Activated effector memory CD4-positive, alpha-beta T cell treated with Interleukin-2 at 50 U/mL for 16 hours (primary cell): ENCODE data around the gene USP19.

Experiments
- DNase-seq: peaks from one replicate; pipeline ENCODE4 v3.0.0-alpha.2; 2020

Gene USP19, protein sequence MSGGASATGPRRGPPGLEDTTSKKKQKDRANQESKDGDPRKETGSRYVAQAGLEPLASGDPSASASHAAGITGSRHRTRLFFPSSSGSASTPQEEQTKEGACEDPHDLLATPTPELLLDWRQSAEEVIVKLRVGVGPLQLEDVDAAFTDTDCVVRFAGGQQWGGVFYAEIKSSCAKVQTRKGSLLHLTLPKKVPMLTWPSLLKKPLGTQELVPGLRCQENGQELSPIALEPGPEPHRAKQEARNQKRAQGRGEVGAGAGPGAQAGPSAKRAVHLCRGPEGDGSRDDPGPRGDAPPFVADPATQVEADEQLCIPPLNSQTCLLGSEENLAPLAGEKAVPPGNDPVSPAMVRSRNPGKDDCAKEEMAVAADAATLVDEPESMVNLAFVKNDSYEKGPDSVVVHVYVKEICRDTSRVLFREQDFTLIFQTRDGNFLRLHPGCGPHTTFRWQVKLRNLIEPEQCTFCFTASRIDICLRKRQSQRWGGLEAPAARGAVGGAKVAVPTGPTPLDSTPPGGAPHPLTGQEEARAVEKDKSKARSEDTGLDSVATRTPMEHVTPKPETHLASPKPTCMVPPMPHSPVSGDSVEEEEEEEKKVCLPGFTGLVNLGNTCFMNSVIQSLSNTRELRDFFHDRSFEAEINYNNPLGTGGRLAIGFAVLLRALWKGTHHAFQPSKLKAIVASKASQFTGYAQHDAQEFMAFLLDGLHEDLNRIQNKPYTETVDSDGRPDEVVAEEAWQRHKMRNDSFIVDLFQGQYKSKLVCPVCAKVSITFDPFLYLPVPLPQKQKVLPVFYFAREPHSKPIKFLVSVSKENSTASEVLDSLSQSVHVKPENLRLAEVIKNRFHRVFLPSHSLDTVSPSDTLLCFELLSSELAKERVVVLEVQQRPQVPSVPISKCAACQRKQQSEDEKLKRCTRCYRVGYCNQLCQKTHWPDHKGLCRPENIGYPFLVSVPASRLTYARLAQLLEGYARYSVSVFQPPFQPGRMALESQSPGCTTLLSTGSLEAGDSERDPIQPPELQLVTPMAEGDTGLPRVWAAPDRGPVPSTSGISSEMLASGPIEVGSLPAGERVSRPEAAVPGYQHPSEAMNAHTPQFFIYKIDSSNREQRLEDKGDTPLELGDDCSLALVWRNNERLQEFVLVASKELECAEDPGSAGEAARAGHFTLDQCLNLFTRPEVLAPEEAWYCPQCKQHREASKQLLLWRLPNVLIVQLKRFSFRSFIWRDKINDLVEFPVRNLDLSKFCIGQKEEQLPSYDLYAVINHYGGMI (N-terminal part only)

DNA sequence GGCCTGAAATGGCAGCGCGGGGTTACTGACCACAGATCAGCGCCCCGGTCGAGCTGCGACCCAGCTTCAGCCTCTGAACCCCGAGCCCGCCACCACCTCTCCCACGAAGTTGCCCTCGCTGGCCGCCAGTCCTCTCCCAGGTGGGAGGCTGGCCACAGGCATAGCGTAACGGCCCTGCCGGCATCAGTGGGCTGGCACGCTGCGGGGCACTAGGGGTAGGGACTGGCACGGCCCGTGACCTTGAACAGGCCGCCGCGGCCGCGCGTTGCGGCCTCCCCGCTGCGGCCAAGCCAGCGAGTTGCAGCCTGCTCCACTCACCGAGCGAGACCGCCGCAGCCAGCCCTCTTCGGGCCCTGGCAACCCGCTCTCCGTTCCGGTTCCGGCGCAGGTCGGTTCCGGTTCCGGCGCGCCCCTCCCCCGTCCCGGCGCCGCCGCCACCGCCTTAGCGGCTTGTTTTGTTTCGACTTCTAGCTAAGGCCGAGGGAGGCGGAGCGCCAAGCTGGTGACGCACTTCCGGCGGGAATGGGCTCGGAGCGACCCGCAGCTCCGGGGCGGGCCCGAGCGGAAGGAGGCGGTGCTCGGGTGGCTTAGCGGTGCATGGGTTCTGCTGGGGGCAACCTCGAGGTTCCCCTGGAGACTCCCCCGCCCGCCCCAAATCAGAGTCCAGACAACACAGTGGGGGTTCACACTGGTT is at the start of gene USP19:
USP19 (minus strand) TSS at position 386 of the 694 bp plus-strand sequence. CDS start 1,678 bp downstream, outside the sequence.
- DNase-seq, result peak; percentile 92

DNA sequence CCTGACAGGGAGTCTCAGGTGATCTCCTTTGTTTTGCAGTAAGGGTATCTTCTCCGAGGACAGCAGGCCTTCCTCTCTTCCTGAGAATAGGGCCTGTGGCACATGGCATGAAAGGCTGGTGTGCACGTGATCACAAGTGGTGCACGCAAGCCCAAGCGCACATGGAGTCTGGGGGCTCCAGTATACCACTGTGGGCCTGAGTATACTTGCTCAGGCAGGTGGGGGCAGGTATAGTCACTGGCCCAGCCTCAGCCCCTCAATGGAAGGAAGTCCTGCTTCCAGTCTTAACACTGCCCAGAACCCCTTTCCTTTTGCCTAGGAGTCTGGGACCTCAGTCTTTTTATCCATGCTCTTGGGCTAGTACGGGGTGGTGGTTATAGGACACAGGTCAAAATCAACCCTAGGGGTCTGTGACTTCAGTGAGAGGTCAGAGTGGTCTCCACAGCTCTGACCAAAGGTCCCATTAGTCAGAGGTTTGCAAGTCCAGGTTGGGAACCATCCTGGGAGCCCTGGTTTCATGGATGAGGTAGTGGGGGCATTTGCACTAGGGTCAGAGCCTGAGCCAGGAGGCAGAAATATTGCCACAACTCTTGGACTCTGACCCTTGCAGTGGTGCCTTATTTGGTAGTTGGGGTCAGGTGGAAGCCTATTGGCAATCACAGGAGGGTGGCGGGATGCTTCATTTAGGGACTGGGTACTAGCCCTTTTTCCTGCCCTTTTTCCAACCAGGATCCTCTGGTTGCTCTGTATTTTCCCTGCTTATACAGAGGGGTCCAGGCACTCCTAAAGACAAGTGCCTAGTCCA is 46.3 kb upstream of the USP19 start:
- DNase-seq, result no peak

DNA sequence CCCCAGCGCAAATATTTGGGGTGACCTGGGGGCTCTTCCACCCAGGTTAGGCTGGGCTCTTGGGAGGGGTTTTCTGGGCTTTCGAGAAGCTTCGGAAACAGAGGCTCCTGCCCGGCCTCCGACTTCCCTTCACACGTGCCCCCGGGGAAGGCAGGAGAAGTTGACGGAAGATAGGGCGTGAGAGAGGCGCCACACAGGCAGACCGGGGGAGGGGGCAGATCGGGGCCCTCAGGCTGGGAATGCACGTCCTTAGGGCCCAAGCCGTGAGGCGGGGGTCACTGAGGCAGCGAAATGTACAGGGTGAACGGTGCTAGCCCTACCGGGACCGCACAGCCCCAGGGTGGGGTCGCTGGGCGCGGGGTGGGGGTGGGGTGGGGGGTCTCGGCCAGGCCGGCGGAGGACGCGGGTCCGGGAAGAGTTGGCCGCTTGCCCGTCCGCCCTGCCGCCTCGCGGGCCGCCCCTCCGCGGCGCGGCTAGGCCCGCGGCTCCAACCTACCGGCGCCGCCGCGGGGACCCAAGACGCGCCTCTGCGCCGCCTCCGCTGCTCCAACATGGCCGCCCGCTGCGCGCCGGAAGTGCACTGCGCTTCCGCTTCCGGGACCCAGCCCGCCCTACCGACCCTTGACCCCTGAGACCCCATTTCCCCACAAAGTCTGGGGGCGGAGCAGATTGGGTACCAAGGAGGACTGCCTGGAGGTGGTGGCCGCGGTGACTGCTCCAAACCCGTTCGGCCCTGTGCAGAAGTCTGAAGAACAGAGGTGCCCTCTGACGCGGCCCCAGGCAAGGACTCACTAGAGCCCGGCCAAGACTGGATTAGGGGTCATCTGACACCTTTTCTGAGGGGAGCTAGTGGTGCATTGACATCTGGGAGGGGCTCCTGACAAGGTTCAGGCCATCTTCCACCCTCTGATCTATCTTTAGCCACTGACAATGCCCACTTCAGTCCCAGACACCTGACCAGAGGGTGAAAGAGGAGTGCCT is 45.4 kb upstream of the USP19 start, which contains the start of gene CCDC71:
CCDC71 (minus strand) TSS at position 561 of the 981 bp plus-strand sequence. CDS start 2,123 bp downstream, outside the sequence.
- peak; percentile 64 for DNase-seq

DNA sequence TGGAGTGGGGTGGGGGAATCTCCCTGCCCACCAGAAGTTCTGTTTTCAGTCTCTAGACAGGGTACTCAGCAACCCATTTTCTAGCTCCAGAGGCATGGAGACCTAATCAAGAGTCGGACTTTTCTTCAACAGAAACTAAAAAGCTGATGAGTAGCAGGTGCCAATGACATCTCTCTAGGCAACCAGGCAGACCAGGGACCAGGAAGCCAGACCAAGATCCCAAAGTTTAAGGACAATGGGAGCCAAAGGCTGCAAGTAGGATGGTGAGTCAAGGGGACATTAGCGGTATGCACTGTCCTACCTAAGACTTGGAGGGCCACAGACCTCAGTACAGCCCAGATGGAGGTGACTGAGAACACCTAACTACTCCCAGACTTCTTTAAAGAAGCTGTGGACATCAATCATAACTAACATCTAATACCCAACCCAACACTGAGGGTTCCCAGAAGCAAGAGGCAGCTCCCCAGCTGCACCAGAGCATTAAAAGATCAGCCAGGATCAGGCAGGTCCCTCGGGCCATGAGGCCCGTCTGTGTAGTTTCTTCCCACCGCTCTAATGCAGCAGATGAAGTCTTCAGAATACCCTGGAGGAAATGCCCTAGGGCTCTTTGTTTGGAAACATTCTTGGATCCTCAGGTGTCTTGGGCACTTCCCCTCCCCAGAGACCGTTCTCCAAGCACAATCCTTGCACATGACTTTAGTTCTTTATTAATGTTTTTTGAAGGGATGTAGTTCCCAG is 44.5 kb upstream of the USP19 start:
- DNase-seq, result no peak

DNA sequence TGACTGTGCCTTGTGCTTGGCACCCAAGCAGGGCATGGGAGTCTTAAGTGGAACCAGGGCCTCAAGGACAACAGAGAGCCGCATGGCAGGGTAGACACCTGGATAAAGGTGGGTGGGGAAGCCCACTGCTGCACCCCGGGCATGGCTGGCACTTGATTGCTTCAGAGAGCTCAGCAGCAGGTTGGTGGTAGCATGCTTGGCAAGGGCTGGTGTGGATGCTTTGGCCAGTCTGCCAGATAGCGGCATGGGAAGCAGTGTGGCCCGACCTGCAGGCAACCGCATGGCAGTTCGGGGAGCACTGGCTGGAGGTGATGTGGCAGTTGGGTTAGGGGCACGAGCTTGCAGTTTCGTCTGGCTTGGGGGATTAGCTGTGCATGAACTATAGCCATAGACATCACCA is 43.0 kb upstream of the USP19 start:
- no peak for DNase-seq

DNA sequence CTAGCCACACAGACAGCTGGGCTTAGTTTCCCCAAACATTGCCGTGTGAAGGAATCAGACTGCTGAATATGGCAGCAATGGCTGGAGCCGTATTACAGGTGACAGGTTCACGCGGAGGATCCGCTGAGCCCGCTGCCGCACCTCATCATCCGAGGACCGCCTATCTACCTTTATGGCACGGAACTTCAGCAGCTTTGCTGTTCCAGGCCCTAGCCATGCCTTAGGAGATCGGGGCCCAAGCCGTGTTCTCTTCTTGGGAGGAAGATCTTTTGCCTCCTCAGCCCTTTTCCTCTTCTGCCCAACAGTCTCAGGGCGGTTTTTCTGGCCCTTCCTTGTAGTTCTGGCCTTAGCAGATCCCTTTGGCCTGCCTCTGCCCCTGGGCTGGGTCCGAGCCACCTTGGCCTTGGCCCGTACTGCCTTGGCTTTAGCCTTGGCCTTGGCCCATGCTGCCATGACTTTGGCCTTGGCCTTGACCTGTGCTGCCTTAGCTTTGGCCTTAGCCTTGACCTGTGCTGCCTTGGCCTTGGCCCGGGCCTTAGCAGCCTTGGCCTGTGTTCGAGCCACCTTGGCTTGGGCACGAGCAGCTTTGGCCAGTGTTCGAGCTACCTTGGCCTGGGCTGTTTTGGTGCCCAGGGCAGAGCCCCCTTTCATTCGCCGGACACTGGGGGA is 42.3 kb upstream of the USP19 start:
- DNase-seq, result no peak

DNA sequence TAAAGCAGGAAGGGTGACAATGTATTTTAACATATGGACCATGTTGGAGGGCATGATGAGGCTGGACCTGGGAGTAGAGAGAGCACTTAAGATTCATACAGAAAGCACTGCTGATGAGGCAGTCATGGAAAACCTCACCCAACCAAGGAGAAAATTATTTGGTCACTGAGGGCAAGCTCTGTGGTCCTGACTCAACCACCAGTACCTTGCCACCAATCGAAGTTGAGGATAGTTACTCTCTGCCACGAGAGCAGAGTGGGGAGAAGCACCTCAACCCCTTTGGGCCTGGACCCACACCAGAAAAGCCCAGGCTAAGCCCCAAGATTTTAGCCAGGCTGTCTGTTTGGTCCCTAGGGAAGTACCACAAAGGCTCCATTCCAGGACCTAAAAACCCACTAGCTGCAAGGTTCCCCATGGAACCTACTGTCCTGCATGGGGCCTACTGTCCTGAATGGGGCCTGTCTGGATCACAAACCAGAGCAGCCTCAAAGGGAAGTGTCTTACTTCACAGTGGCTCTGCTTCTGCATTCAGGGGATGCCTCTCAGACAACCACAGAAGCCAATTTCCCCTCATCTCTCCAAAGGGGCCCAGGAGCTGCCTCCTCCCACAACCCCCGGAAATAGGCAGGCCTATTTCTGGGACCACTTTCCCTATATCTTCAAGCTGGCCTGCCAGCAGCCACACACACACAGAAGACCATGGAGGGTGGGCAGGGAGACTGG is 41.3 kb upstream of the USP19 start:
- DNase-seq, result no peak

DNA sequence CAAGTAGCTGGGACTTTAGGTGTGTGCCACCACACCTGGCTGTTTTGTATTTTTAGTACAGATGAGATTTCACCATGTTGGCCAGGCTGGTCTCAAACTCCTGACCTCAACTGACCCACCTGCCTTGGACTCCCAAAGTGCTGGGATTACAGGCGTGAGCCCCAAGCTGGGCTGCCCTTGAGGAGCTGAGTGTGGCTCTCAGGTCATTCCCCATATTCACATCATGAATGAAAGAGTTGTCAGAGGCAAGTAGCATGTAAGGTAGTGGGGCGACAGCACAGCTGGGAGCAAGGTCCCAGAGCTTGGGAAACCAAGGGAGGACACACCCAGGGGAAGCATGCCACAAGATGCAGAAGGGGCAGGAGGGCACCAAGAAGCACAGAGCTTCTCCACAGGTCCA is 40.6 kb upstream of the USP19 start:
- no peak for DNase-seq

DNA sequence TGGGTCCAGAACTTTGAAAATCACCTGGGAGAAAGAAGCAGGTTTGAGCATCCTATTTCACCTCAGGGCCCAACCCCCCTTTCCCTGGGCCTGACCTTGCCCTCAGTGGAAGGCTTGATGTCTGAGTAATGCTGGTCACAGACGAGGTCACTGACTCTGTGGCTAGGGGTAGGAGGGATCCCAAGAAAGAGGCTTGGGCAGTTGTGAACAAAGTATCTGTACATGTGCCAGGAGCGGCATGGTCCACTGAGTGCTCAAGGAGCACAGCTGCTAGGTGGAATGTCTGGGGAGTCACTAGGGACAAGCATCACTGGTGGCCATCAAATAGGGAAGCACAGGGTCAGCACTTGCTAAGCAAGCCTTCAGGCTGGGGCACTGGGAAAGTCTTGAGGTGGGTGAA is 38.2 kb upstream of the USP19 start:
- DNase-seq, result no peak

DNA sequence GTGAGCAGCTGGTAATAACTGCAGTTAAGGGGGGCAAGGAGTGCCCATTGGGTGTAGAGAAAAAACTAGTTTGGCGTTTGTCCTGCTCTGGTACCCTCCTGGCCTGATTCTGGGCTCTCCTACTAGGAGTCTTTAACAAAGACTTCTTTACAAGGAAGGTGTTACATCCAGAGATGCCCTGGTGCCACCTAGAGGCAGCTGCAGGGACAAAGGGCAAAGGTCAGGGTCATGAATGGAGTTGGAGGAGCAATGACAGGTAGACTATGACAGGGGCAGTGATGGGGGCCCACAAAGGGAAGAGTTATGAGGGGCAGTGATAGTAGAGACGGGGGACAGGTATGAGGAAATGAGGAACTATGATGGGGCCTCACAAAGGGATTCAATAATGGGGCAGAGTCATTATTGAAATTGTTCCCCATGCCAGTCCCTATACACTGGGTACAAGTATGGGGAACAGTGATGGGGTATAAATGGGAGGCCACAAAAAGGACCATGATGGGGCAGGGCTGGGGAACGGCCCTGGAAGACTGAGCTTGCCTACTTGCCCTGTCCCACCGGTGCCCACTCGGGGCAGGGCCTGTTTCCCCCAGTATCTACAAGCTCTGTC is 37.6 kb upstream of the USP19 start:
- peak; percentile 59 for DNase-seq

DNA sequence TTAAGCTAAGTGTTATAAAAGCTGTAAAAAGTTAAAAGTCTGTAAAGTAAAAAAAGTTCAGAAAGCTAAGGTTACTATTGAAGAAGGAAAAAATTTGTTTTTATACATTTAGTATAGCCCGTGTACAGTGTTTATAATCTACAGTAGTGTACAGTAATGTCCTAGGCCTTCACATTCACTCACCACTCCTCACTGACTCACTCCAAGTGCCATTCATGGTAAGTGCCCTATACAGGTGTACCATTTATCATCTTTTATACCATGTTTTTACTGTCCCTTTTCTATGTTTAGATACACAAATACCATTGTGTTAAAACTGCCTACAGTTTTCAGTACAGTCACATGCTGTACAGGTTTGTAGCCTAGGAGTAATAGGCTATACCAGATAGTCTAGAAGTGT is 36.7 kb upstream of the USP19 start:
- DNase-seq, result no peak

DNA sequence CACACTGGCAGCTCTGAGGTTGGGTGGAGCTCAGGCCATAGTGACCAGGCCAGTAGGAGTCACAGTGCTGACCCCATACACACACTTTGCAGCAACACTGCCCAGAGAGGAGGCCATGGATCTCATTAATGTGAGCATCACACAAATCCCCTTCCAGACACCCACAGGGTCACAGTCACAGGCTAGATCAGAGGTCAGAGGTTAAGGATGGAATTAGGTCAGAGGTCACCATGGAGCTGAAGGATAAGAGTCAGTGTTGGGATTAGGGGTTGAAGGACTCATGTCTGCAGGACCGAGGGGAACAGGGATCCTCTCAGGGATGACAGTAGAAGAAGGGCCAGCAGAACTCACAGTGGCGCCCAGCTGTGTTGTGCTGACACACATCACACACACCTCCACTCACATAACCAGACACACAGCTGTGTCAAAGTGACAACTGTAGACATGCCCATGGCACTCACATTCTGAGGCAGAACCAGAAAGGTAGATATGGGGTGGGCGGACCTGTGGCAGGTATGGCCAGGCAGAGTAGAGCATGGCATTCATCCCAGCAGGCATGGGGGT is 32.8 kb upstream of the USP19 start:
- no peak for DNase-seq

DNA sequence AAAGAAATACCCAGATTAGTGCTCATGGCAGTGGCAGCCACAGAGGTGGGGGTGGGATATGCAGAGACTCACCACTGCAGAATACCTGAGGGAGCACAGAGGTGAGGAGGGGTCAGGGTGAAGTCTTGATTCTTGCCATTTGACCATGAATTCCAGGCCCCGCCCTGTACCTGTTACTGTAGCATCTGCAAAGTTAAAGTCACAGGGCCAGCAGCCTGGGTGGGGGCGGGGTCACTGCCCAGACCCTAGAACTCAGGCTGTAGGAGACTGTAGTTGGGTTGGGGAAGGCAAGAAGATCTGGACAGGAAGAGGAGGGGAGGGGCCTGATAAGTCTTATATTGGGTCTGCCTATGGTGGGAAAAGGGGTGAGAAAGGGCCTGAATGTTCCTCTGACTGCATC is 31.0 kb upstream of the USP19 start:
- DNase-seq, result no peak

DNA sequence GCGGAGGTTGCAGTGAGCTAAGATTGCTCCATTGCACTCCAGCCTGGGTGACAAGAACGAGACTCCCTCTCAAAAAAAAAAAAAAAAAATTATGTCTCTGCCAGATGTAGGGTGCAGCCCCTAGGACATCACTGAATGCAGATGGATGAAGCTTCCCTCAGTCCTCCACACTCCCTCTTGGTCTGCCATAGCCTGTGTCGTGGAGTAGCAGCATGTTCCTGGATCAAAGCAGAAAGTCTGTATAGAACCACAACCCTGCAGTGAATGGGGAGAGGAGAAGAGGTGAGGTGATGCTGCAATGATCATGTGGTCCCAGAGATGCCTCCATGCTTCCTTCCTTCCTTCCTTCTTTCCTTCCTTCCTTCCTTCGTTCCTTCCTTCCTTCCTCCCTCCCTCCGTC is 27.5 kb upstream of the USP19 start:
- no peak for DNase-seq

DNA sequence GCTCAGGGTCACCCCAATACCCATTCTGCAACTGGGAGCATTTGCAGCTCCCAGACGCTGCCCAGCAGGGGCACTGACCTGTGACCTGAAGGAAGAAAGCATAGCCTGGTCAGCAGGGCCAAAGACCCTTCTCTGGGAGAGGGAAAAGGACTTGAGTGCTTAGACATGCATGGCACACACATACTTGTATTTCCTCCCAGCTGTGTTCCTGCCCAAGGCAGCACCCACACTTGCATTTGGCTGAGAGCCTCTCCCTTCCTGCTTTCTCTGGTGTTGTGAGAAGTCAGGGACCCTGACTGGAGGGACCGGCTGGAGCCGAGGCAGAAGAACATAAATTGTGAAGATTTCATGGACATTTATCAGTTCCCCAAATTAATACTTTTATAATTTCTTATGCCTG is 19.5 kb upstream of the USP19 start:
- no peak for DNase-seq

DNA sequence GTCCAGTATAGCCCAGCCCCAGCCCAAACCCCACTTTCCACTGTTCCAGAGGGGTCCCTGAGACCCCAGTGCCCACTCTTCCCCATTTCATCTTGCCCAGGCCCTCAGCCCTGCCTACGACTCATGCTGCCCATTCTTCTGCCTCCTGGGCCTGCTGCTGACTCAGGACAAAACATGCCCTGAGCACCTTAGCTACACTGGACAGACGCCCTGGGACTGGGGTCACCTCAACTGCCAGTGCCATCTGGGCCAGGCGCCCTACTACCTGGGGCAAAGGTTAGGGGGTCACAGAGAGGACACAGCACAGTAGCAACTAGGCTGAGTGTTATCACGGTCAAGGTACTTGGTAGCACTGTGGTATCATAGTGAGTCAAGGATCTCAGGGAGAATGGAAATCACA is 14.9 kb upstream of the USP19 start:
- no peak for DNase-seq

DNA sequence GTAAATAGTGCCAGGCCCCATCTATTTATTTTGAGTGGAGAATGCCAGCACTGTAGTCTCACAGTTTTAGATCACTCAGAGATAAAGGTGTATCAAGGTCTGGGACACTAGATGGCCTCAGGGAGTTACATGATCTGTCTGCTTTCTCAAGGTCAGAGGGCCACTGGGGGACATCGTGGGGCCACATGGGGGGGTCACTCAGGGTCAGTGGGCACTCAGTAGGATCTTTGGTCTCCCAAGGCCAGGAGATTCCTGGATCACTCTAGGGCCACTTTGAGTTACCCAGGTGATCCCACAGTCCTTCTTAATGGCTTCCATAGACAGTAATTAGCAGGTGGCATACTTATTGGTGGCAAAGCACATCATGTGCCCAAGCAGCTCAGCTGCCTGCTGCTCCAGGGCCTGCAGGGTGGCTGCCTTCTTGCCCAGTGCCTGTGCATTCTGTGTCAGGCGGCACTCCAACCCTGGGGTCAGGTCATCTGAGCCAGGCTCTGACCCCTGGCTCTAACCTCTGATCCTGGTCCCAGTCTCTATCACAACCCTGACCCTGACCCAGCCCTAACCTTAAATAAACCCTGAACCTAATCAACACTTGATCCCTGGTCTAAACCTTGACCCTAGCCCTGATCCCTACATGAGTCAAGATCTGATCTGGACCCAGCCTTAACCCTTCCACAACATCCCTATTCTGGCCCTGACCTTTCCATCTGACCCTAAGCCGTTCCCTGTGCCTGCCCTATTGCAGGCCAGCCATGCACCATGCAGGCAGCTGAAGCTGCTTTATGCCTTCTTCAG is 14.0 kb upstream of the USP19 start:
- no peak for DNase-seq
